Measurements from ENCODE around the gene ZNF335. TPM values are rescaled to one million over a fixed set of nuclear protein-coding genes. Genes with fewer than 3 reads are reported as not detected.

ZNF335 gene
- total and polyA plus RNA-seq, 2 of the 13 experiments (the other 11 are each of a cell fraction or from before 2014, with no cell fraction given) = 9.7 to 13.7 TPM

- TF ChIP-seq ARID2 (CRISPR knock-in tag; IDR thresholded peaks at IDR 0.05; ENCODE audit: borderline replicate concordance) (peak; percentile 2; the same call in 1 of the 2 replicates), ZNF619 (CRISPR knock-in tag; IDR thresholded peaks at IDR 0.05) (0 out of 2 replicates have a peak, but pooled peaks have one; percentile 8), DMAP1 (CRISPR knock-in tag; IDR thresholded peaks at IDR 0.05) (0 out of 2 replicates have a peak, but pooled peaks have one; percentile 8)
Observed at GRCh38 chr20:45912344-45912682, 59.7 kb downstream of the ZNF335 start (continued).

- no peaks in the 10 kb centered on the region for H3K9me3 ChIP-seq (ENCODE audit: low read length)
- H3K27me3 ChIP-seq (ENCODE audit: control insufficient read depth in 1 of 2, insufficient read depth in 2 of 2, low read length in 2 of 2) = peaks cover 0 to 8% of the 10 kb centered on the region in 2 experiments; a peak in 3 of 5 replicates
- ATAC-seq = peak; percentile 28
- no peaks in the 10 kb centered on the region for H3K36me3 ChIP-seq (replicated peaks in 1 of 2; ENCODE audit: control insufficient read depth in 1 of 2, insufficient read depth in 2 of 2, low read length in 2 of 2)
- peak within 1 kb of the TSS; percentile 46 for H3K9ac ChIP-seq (ENCODE audit: insufficient read depth, low read depth, low read length)
- no peak within 1 kb of the TSS for H2AFZ ChIP-seq (ENCODE audit: low read length)
- H3K4me2 ChIP-seq (ENCODE audit: low read depth, low read length) = peak within 1 kb of the TSS; percentile 71
- no peak for DNase-seq (ENCODE audit: low spot score)
- H3K79me2 ChIP-seq (ENCODE audit: insufficient read depth, low read length) = no peaks in the 10 kb centered on the region
- peak within 1 kb of the TSS; percentile 29 to 66 (median 56) for H3K4me3 ChIP-seq (replicated peaks in 1 of 3; ENCODE audit: insufficient read depth in 1 of 3, low read depth in 2 of 3, low read length in 3 of 3)
- no peaks in the 10 kb centered on the region for H4K20me1 ChIP-seq (ENCODE audit: insufficient read depth, low read length)
- ChIA-PET CTCF (ENCODE audit: low intra/inter-chr PET ratio, low total read pairs) (no interaction called here), POLR2A (interaction anchor here (0.7 to 8.8 kb wide), 7 partner anchors 8 to 48 kb away, joined by 3 to 164 read pairs (median 5); partner anchors contain the start of genes CTSA, NEURL2 and PCIF1)
- H3K4me1 ChIP-seq (ENCODE audit: insufficient read depth, low read length) = peaks cover 51% of the 10 kb centered on the region
- 47% methylated on average over 45 of the region's 58 CpGs for WGBS (ENCODE audit: low lambda C conversion rate)
- TSS peak; percentile 75 for BruUV-seq (replicated peaks)
- intact Hi-C loops (cut with micrococcal nuclease; ENCODE audit: unreplicated experiment) = no loop called here
- H3K27ac ChIP-seq (ENCODE audit: extremely low read length, insufficient read depth, low read length) = no peak within 1 kb of the TSS
- in situ Hi-C loops (cut with HindIII; ENCODE audit: extremely low pct_ligation_motif_present, low pct_unique_long_range_greater_than_20kb) = no loop called here
- no peak for FAIRE-seq
- TF ChIP-seq FOXK1 (CRISPR knock-in tag; IDR thresholded peaks at IDR 0.05; ENCODE audit: borderline replicate concordance, low read depth) = no peak
- TF ChIP-seq ZC3H13 (CRISPR knock-in tag; IDR thresholded peaks at IDR 0.05) = no peak
- no peak for TF ChIP-seq MNT (IDR thresholded peaks at IDR 0.05)
- TF ChIP-seq ZFAT (CRISPR knock-in tag; conservative IDR thresholded peaks at IDR 0.05) = no peak
- TF ChIP-seq ZNF333 (CRISPR knock-in tag; IDR thresholded peaks at IDR 0.05; ENCODE audit: borderline replicate concordance) = peak; percentile 62; the same call in 1 of the 2 replicates
- TF ChIP-seq MED8 (CRISPR knock-in tag; IDR thresholded peaks at IDR 0.05; ENCODE audit: insufficient replicate concordance) = no peak
- no peak for TF ChIP-seq TRIM24 (CRISPR knock-in tag; IDR thresholded peaks at IDR 0.05)
- no peak for TF ChIP-seq E2F2 (CRISPR knock-in tag; IDR thresholded peaks at IDR 0.05; ENCODE audit: borderline replicate concordance)
- TF ChIP-seq ZNF772 (CRISPR knock-in tag; IDR thresholded peaks at IDR 0.05) = 0 out of 2 replicates have a peak, but pooled peaks have one; percentile 27
- TF ChIP-seq ZBTB26 (CRISPR knock-in tag; IDR thresholded peaks at IDR 0.05; ENCODE audit: borderline replicate concordance) = no peak; the same call in 1 of the 2 replicates
- no peak for TF ChIP-seq ZNF616 (CRISPR knock-in tag; IDR thresholded peaks at IDR 0.05; ENCODE audit: low read depth)
- no peak for TF ChIP-seq U2AF1 (optimal IDR thresholded peaks at IDR 0.05; ENCODE audit: low read depth, low read length)
- TF ChIP-seq ZNF33A (CRISPR knock-in tag; IDR thresholded peaks at IDR 0.05; ENCODE audit: borderline replicate concordance) = no peak
- TF ChIP-seq ZNF577 (CRISPR knock-in tag; IDR thresholded peaks at IDR 0.05; ENCODE audit: borderline replicate concordance, low read depth) = no peak
- peak; percentile 43; the same call in 1 of the 2 replicates for TF ChIP-seq POLR2AphosphoS5 (IDR thresholded peaks at IDR 0.05; ENCODE audit: low read depth, low read length)
Observed at GRCh38 chr20:45911486-45912343, 60.3 kb downstream of the ZNF335 start, which contains the start of gene PLTP. TSS of gene PLTP (minus strand) at chr20:45912155. CDS start at chr20:45911452, 703 bp downstream.

Measured in HepG2 (cell line).